Activated naive CD4-positive, alpha-beta T cell treated with anti-CD3 and anti-CD28 coated beads, Interleukin-2, amount 10 ng/mL, durations not matched to agents 7 days and 5 days (primary cell): ENCODE measurements around the gene SLC28A1.

Experiments
- CTCF ChIA-PET: fragments of 350-600 bp; sonication (Branson Sonifier 250); formaldehyde crosslinking; loops from one replicate; lab custom pipeline; 2021; ENCODE audit warnings: antibody characterized with exemption; lab: Charles Lee
- DNase-seq: peaks from one replicate; pipeline ENCODE4 v3.0.0-alpha.2; 2020
- H3K27ac Mint-ChIP-seq: one replicate; pipeline ENCODE4 v1.8.0; 2021; ENCODE audit warnings: mild to moderate bottlenecking, moderate library complexity, mixed read lengths
- H3K27me3 Mint-ChIP-seq: one replicate; pipeline ENCODE4 v1.8.0; 2021; ENCODE audit warnings: mild to moderate bottlenecking, mixed read lengths
- H3K36me3 Mint-ChIP-seq: one replicate; pipeline ENCODE4 v1.8.0; 2021; ENCODE audit warnings: mixed read lengths
- H3K4me1 Mint-ChIP-seq: one replicate; pipeline ENCODE4 v1.8.0; 2021; ENCODE audit warnings: mixed read lengths
- H3K4me3 Mint-ChIP-seq: one replicate; pipeline ENCODE4 v1.8.0; 2021; ENCODE audit warnings: mild to moderate bottlenecking, moderate library complexity, mixed read lengths
- H3K9me3 Mint-ChIP-seq: one replicate; pipeline ENCODE4 v1.8.0; 2021; ENCODE audit warnings: mixed read lengths

Gene SLC28A1

DNA sequence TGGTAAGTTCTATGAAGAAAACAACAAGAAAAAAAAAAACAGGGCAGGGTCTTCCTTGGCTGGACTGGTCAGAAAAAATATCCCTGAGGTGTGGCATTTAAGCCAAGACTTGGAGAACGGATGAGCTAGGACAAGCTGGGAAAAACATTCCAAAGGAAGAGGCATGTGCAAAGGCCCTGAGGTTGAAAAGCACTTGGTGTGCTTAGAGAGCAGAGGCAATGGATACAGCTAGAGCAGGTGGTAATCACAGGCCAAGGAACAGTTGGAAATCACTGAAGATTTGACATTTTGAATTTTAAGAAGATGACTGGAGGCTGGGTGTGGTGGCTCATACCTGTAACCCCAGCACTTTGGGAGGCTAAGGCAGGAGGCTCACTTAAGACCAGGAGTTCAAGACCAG, 54.3 kb downstream of the SLC28A1 start:
- H3K9me3 Mint-ChIP-seq, result no peaks in the 10 kb centered on the region
- H3K27ac Mint-ChIP-seq, result no peak overlapping the region

GRCh38 chr15:84940399-84940798, 55.9 kb downstream of the SLC28A1 start:
- no peaks in the 10 kb centered on the region for H3K36me3 Mint-ChIP-seq
- CTCF ChIA-PET, result interaction anchor here (0.9 kb wide), 1 partner anchor 103 kb away, joined by 4 read pairs; no protein-coding TSS in a partner anchor
- H3K27ac Mint-ChIP-seq, result no peak overlapping the region
- peaks cover 35% of the 10 kb centered on the region for H3K27me3 Mint-ChIP-seq
- no peak overlapping the region for H3K4me3 Mint-ChIP-seq
- H3K4me1 Mint-ChIP-seq, result no peaks in the 10 kb centered on the region
- H3K9me3 Mint-ChIP-seq, result no peaks in the 10 kb centered on the region
- no peak for DNase-seq

More for the DNA sequence above, 54.3 kb downstream of the SLC28A1 start:
- no peaks in the 10 kb centered on the region for H3K36me3 Mint-ChIP-seq
- CTCF ChIA-PET, result interaction anchor here (0.5 to 1.9 kb wide), 3 partner anchors 9 to 106 kb away, joined by 3 to 4 read pairs (median 3); no protein-coding TSS in a partner anchor
- peaks cover 31% of the 10 kb centered on the region for H3K27me3 Mint-ChIP-seq
- H3K4me3 Mint-ChIP-seq, result no peak overlapping the region
- no peak for DNase-seq
- no peaks in the 10 kb centered on the region for H3K4me1 Mint-ChIP-seq

- no peaks in the 10 kb centered on the region for H3K4me1 Mint-ChIP-seq
- H3K9me3 Mint-ChIP-seq, result no peaks in the 10 kb centered on the region
- H3K27ac Mint-ChIP-seq, result no peak overlapping the region
- peaks cover 37% of the 10 kb centered on the region for H3K27me3 Mint-ChIP-seq
- no peaks in the 10 kb centered on the region for H3K36me3 Mint-ChIP-seq
- no peak for DNase-seq
- CTCF ChIA-PET, result no interaction called here
- no peak overlapping the region for H3K4me3 Mint-ChIP-seq
These were observed 58.0 kb downstream of the SLC28A1 start for GRCh38 chr15:84942456-84942855.

DNA sequence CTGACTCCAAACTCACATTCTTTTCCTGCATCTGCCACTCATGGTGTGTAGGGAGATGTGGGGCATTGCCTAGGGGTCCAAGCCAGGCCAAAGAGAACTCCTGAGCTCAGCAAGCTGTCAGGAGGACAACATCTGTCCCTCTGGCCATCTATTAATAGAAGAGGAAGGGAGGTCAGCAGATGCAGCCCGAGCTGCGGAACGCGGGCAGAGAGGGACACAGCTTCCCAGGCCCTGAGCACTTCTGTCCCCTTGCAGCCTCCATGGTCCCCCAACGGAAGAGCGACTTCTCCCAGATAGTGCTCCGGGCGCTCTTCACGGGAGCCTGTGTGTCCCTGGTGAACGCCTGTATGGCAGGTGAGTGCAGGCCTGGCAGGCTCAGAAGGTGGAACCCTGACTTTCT, 59.8 kb downstream of the SLC28A1 start:
- H3K27me3 Mint-ChIP-seq, result peaks cover 25% of the 10 kb centered on the region
- no peak overlapping the region for H3K27ac Mint-ChIP-seq
- CTCF ChIA-PET, result no interaction called here

GRCh38 chr15:84944861-84945260, 60.4 kb downstream of the SLC28A1 start:
- Mint-ChIP-seq H3K27ac (no peak overlapping the region), H3K4me1 (no peaks in the 10 kb centered on the region), H3K4me3 (no peak overlapping the region), H3K27me3 (peaks cover 29% of the 10 kb centered on the region), H3K36me3 (no peaks in the 10 kb centered on the region), H3K9me3 (no peaks in the 10 kb centered on the region)
- DNase-seq, result no peak
- CTCF ChIA-PET, result no interaction called here

More for the DNA sequence above, 59.8 kb downstream of the SLC28A1 start:
- no peak for DNase-seq
- Mint-ChIP-seq H3K36me3 (no peaks in the 10 kb centered on the region), H3K4me1 (no peaks in the 10 kb centered on the region), H3K9me3 (no peaks in the 10 kb centered on the region), H3K4me3 (no peak overlapping the region)

- CTCF ChIA-PET, result interaction anchor here (1.2 to 1.4 kb wide), 2 partner anchors 10 to 77 kb away, joined by 3 read pairs; no protein-coding TSS in a partner anchor
- Mint-ChIP-seq H3K4me3 (no peak overlapping the region), H3K9me3 (no peaks in the 10 kb centered on the region), H3K27ac (no peak overlapping the region), H3K4me1 (no peaks in the 10 kb centered on the region), H3K36me3 (no peaks in the 10 kb centered on the region), H3K27me3 (peaks cover 29% of the 10 kb centered on the region)
- no peak for DNase-seq
These were observed 62.5 kb downstream of the SLC28A1 start for GRCh38 chr15:84946772-84947489.

DNA sequence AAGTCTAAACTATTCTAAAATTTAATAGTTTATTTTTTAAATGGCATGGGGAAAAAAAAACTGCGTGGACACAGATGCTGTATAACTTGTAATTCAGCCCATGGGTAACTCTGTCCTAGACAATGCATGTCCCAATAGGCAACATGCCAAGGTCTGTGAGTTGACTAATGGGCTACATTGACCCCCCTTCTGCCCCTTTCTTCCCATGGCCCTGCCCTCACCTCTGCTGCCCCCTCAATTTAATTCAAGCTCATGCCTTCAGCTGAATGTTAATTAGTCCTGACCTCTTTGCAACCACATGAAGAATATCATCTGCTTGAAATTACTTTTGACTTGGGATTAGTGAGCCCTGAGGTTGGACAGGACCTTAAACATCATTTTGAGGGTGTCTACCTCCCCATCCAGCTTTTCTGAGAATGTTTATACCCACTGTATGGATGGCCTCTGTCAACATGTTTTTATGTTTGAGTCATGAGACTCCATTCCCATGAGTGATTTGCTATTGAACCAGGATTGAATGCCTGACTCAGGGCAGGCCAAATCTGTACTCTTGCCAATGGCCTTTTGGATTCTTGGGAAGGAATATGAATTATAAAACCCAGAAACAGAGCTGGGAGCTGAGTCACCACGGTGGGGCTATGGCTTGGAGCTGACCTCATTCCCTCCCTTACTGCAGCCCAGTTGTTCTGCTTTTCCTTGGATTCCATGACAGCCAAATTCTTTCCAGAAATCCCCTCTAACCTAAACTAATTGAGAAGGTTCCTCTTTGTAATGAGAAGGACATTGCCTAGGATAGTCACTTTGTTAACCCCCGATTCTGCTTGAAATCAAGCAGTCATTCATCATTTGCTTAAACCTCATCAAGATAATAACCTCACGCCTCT, 63.7 kb downstream of the SLC28A1 start:
- DNase-seq, result no peak
- Mint-ChIP-seq H3K4me3 (no peak overlapping the region), H3K9me3 (no peaks in the 10 kb centered on the region), H3K36me3 (no peaks in the 10 kb centered on the region), H3K4me1 (no peaks in the 10 kb centered on the region), H3K27me3 (peaks cover 33% of the 10 kb centered on the region), H3K27ac (no peak overlapping the region)
- CTCF ChIA-PET, result interaction anchor here (1.1 to 1.4 kb wide), 2 partner anchors 11 to 76 kb away, joined by 3 read pairs; no protein-coding TSS in a partner anchor

DNA sequence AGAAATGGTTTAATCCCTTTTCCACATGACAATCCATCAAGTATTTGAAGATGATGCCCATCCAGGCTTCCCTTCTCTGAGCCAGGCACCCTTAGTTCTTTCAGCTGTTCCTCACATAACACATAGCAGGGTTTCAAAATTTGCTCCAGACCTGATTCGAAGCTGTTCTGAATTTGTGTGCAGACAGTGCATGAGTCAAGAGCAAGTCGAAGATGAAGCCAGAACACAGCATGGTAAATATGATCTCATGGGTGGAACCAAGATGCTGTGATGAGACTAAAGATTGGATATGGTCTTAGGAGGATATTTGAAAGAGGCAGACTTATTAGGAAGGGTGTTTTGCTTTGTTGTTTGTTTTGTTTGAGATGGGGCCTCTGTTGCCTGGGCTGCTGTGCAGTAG, 64.6 kb downstream of the SLC28A1 start:
- no peak for DNase-seq
- Mint-ChIP-seq H3K4me3 (no peak overlapping the region), H3K27me3 (peaks cover 38% of the 10 kb centered on the region), H3K9me3 (no peaks in the 10 kb centered on the region), H3K36me3 (no peaks in the 10 kb centered on the region), H3K27ac (no peak overlapping the region), H3K4me1 (no peaks in the 10 kb centered on the region)
- CTCF ChIA-PET, result no interaction called here

DNA sequence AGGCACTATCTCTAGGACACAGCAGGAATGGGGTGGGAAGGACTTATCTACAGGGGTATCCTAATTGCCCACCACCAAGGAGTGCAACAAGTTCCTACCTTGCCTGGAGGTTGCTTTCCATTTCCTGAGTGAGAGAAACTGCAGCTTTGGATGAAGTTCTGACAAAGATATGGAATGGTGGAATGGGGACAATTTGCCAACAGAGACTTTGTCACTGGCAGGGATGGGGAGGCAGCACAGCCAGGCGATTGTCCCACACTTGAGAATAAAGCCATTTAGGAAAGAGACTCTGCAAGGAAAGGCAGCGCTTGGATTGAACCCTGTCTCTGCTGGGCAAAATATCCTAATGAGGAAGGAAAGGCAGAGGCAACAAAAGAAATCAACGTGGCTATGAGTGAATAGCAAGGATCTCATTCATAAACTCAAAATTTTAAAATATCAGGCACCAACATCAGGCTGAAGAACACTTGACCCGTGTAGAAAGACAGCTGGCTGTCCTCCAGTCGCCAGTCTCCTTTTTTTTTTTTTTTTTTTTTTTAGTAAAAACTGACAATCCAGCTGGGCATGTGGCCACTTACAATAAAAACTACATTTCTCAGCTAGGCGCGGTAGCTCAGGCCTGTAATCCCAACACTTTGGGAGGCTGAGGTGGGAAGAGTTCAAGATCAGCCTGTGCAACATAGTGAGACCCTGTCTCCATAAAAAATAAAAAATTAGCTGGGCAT, 65.5 kb downstream of the SLC28A1 start:
- Mint-ChIP-seq H3K9me3 (no peaks in the 10 kb centered on the region), H3K4me3 (no peak overlapping the region), H3K27me3 (peaks cover 42% of the 10 kb centered on the region), H3K27ac (no peak overlapping the region), H3K36me3 (no peaks in the 10 kb centered on the region), H3K4me1 (no peaks in the 10 kb centered on the region)
- DNase-seq, result no peak
- CTCF ChIA-PET, result interaction anchor here (0.6 kb wide), 1 partner anchor 209 kb away, joined by 4 read pairs; no protein-coding TSS in a partner anchor

DNA sequence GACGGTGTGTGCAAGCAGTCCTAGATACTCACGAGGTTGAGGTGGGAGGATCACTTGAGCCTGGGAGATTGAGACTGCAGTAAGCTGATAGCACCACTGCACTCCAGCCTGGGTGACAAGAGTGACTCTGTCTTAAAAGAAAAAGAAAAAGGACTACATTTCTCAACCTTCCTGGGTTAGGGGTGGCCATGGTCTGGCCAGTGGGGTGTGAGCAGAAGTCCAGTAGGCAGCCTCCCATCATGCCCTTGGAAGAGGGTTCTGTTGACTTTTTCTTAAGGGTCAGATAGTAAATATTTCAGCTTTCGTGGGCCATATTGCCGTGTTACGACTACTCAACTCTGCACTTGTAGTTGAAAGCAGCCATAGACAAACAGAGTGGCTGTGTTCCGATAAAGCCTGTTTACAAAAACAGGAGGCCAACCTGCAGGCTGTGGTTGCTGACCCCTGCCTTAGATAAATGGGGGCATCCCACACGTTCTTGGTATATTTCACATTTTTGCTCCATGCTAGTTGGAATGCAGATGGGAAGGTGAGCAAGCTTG, 66.2 kb downstream of the SLC28A1 start:
- H3K27me3 Mint-ChIP-seq, result peaks cover 42% of the 10 kb centered on the region
- H3K27ac Mint-ChIP-seq, result no peak overlapping the region
- H3K4me1 Mint-ChIP-seq, result no peaks in the 10 kb centered on the region
- H3K4me3 Mint-ChIP-seq, result no peak overlapping the region
- CTCF ChIA-PET, result interaction anchor here (0.6 kb wide), 1 partner anchor 209 kb away, joined by 4 read pairs; no protein-coding TSS in a partner anchor
- no peak for DNase-seq
- no peaks in the 10 kb centered on the region for H3K36me3 Mint-ChIP-seq
- H3K9me3 Mint-ChIP-seq, result no peaks in the 10 kb centered on the region

DNA sequence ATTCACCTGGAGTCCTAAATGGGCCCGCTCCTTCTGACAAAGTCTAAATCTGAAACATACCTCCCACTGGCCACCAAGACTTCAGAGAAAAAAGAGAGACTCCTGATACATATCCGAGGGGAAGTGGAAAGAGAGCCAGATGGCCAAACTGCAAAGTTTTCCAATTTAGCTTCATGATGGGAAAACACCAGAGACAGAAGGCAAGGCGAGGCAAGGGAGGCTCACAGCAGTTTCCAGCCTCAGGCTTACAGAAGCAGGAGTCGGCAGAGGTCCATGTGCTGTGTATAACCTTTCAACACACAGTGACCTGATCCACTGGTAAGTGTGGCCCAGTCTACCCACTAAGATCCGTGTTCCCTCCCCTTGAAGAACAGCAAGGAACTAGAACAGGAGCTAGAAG, 67.3 kb downstream of the SLC28A1 start:
- CTCF ChIA-PET, result interaction anchor here (1.1 kb wide), 1 partner anchor 113 kb away, joined by 4 read pairs; no protein-coding TSS in a partner anchor
- DNase-seq, result no peak
- no peaks in the 10 kb centered on the region for H3K4me1 Mint-ChIP-seq
- no peaks in the 10 kb centered on the region for H3K36me3 Mint-ChIP-seq
- no peak overlapping the region for H3K4me3 Mint-ChIP-seq
- peaks cover 49% of the 10 kb centered on the region for H3K27me3 Mint-ChIP-seq
- H3K27ac Mint-ChIP-seq, result no peak overlapping the region
- H3K9me3 Mint-ChIP-seq, result no peaks in the 10 kb centered on the region

DNA sequence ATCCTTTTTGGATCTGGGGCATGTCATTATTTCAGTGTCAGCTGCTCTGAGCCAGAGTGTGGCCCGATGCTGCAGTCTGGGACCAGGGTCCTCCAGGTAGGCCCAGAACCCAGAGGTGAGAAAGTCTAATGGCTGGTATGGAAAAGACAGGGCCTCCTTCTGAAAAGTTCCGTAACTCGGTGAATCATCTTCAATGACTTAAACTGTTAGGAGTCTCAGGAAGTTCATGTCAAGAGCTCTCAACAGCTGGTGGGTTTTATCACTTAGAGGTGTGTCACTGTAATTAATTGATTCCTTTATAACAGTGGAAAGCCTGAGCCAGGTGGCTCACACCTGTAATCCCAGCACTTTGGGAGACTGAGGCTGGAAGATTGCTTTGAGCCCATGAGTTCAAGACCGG, 68.7 kb downstream of the SLC28A1 start:
- H3K4me3 Mint-ChIP-seq, result no peak overlapping the region
- H3K27me3 Mint-ChIP-seq, result peaks cover 48% of the 10 kb centered on the region
- CTCF ChIA-PET, result interaction anchor here (0.7 to 2.0 kb wide), 2 partner anchors 90 to 216 kb away, joined by 3 to 10 read pairs; no protein-coding TSS in a partner anchor
- H3K4me1 Mint-ChIP-seq, result no peaks in the 10 kb centered on the region
- DNase-seq, result no peak
- H3K9me3 Mint-ChIP-seq, result no peaks in the 10 kb centered on the region
- no peaks in the 10 kb centered on the region for H3K36me3 Mint-ChIP-seq
- H3K27ac Mint-ChIP-seq, result no peak overlapping the region

GRCh38 chr15:84953726-84954125, 69.3 kb downstream of the SLC28A1 start:
- Mint-ChIP-seq H3K36me3 (no peaks in the 10 kb centered on the region), H3K4me3 (no peak overlapping the region), H3K27me3 (peaks cover 50% of the 10 kb centered on the region), H3K27ac (no peak overlapping the region), H3K4me1 (no peaks in the 10 kb centered on the region), H3K9me3 (no peaks in the 10 kb centered on the region)
- CTCF ChIA-PET, result interaction anchor here (0.7 to 2.0 kb wide), 3 partner anchors 89 to 366 kb away, joined by 3 to 10 read pairs (median 3); no protein-coding TSS in a partner anchor
- DNase-seq, result no peak
